HepG2 (cell line): ENCODE measurements around the gene LAMA5. TPM values are rescaled to one million over a fixed set of nuclear protein-coding genes. Genes with fewer than 3 reads are reported as not detected.
A peak's percentile ranks its signal among the peaks of the same experiment; 100 is the strongest.

Source experiments
- EED ChIP-seq: sonication (generic); formaldehyde crosslinking; IDR thresholded peaks from 2 replicates; pipeline ENCODE4 v1.5.0; 2020; ENCODE audit warnings: mild to moderate bottlenecking, missing genetic modification reagents
- HIVEP1 ChIP-seq: sonication (generic); formaldehyde crosslinking; IDR thresholded peaks from 2 replicates; pipeline ENCODE4 v1.4.0; 2020; ENCODE audit warnings: mild to moderate bottlenecking, missing genetic modification reagents
- HNF4G ChIP-seq, 2 experiments: sonication (generic) in 1 of 2; formaldehyde crosslinking in 1 of 2; IDR thresholded peaks; 2 replicates each; pipeline versions ENCODE4 v1.4.0 to v1.6.1; 2011 to 2020; ENCODE audit warnings: borderline replicate concordance in 2 of 2, low read depth in 2 of 2, mild to moderate bottlenecking in 2 of 2, low read length in 1 of 2, missing genetic modification reagents in 1 of 2, moderate library complexity in 1 of 2
- NFKB2 ChIP-seq: sonication (generic); formaldehyde crosslinking; IDR thresholded peaks from 2 replicates; pipeline ENCODE4 v1.4.0; 2020; ENCODE audit warnings: missing genetic modification reagents, borderline replicate concordance
- PLRG1 ChIP-seq: fragments of 450-650 bp; conservative IDR thresholded peaks from 2 replicates; pipeline ENCODE4 v1.6.1; 2016
- XRCC5 ChIP-seq: fragments of 200-400 bp; formaldehyde crosslinking; optimal IDR thresholded peaks from 2 replicates; pipeline ENCODE3; 2017; ENCODE audit warnings: mild to moderate bottlenecking, low read length
- YEATS2 ChIP-seq: sonication (generic); formaldehyde crosslinking; IDR thresholded peaks from 2 replicates; pipeline ENCODE4 v1.4.0; 2020; ENCODE audit warnings: missing genetic modification reagents, borderline replicate concordance
- ZBTB3 ChIP-seq: sonication (generic); formaldehyde crosslinking; IDR thresholded peaks from 2 replicates; pipeline ENCODE4 v1.4.0; 2020; ENCODE audit warnings: low read depth, mild to moderate bottlenecking, moderate library complexity, missing genetic modification reagents, borderline replicate concordance
- ZMYM3 ChIP-seq: sonication (generic); formaldehyde crosslinking; IDR thresholded peaks from 2 replicates; pipeline ENCODE4 v1.5.1; 2020; ENCODE audit warnings: mild to moderate bottlenecking, missing genetic modification reagents
- ZNF160 ChIP-seq: sonication (generic); formaldehyde crosslinking; IDR thresholded peaks from 2 replicates; pipeline ENCODE4 v1.8.0; 2022; ENCODE audit warnings: mild to moderate bottlenecking, inconsistent platforms, missing genetic modification reagents
- ZNF235 ChIP-seq: sonication (generic); formaldehyde crosslinking; IDR thresholded peaks from 2 replicates; pipeline ENCODE4 v1.8.1; 2023; ENCODE audit warnings: mild to moderate bottlenecking, missing genetic modification reagents, borderline replicate concordance
- ZNF335 ChIP-seq: sonication (generic); formaldehyde crosslinking; IDR thresholded peaks from 2 replicates; pipeline ENCODE4 v1.4.0; 2020; ENCODE audit warnings: missing genetic modification reagents
- ZNF33A ChIP-seq: sonication (generic); formaldehyde crosslinking; IDR thresholded peaks from 2 replicates; pipeline ENCODE4 v1.5.1; 2020; ENCODE audit warnings: missing genetic modification reagents, mild to moderate bottlenecking, moderate library complexity, borderline replicate concordance
- ZNF550 ChIP-seq: sonication (generic); formaldehyde crosslinking; IDR thresholded peaks from 2 replicates; pipeline ENCODE4 v1.4.0; 2020; ENCODE audit warnings: mild to moderate bottlenecking, missing genetic modification reagents, borderline replicate concordance
- ZSCAN25 ChIP-seq: sonication (generic); formaldehyde crosslinking; IDR thresholded peaks from 2 replicates; pipeline ENCODE4 v1.8.0; 2022; ENCODE audit warnings: mild to moderate bottlenecking, missing genetic modification reagents
- polyA plus RNA-seq, 8 experiments: library from polyadenylated mRNA; depleted of rRNA in 3 of 8; stranded (reverse) in 7 of 8; unstranded in 1 of 8; fragments of >200 nt; fragmentation: Illumina TruSeq in 4 of 8; extraction: Trizol in 4 of 8; gene quantifications; 2 replicates each; pipeline versions ENCODE4 v1.2.1 to v1.2.3, GENCODE V29; 2011 to 2016; ENCODE audit warnings: low read depth in 4 of 8, missing spikeins in 1 of 8, mixed read lengths in 1 of 8; ENCODE audit not compliant: insufficient read depth in 1 of 8
- total RNA-seq, 5 experiments: library from RNA; depleted of rRNA; stranded (reverse); fragments of >200 nt; fragmentation: Illumina TruSeq; extraction: Trizol; gene quantifications; 2 replicates each; pipeline ENCODE4 v1.2.3, GENCODE V29; 2016; ENCODE audit warnings: low read depth in 1 of 5
- TF ChIP-seq, protein P1 (sequence below): IDR thresholded peaks from 2 replicates; pipeline ENCODE4 v1.6.1; 2012; ENCODE audit warnings: inconsistent platforms
- TF ChIP-seq, protein P2 (sequence below): sonication (generic); formaldehyde crosslinking; IDR thresholded peaks from 2 replicates; pipeline ENCODE4 v1.8.0; 2022; ENCODE audit warnings: mild to moderate bottlenecking, missing genetic modification reagents
- TF ChIP-seq, protein P3 (sequence below): sonication (generic); formaldehyde crosslinking; IDR thresholded peaks from 2 replicates; pipeline ENCODE4 v1.4.0; 2020; ENCODE audit warnings: mild to moderate bottlenecking, missing genetic modification reagents
- TF ChIP-seq, protein P4 (sequence below): sonication (generic); formaldehyde crosslinking; IDR thresholded peaks from 2 replicates; pipeline ENCODE4 v1.5.0; 2020; ENCODE audit warnings: mild to moderate bottlenecking, missing genetic modification reagents, moderate library complexity
- TF ChIP-seq, protein P5 (sequence below): sonication (generic); formaldehyde crosslinking; IDR thresholded peaks from 2 replicates; pipeline ENCODE4 v1.4.0; 2020; ENCODE audit warnings: missing genetic modification reagents

The LAMA5 gene
- total and polyA plus RNA-seq, 2 of the 13 experiments (the other 11 are each of a cell fraction or from before 2014, with no cell fraction given), result 21.0 to 44.7 TPM

DNA sequence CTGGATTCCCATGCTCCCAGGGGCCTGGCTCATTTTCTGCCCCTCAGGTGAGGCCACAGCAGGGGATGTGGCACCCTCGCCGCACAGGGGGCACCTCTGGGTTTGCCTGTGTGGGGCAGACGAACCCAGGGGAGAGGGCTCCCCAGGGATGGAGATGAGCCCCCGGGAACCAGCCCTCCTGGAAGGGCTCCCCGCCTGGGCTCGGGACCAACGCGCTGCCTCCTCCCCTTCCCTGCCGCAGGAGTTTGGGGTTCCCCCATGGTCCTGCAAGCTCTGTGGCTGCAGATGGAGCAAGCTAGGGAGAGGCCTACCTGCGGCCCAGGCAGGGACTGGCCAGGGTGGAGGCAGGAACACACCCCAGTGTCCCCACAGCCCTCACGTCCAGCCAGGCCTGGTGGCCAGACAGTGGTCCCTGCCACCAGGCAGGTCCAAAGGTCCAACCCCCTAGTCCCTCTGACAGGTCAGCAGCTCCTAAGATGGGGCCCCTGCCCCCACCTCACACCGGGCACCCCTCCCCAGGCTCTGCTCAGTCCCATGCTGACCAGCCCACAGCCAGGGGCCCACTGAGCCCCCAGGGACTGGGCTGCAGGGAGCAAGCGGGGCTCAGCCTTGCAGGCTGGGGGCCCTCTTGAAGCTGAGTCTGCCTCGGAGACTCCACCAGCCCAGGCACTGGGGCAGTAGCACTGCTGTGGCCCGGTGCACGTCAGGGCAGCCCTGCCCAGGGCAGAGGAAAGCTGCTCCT lies 13.7 kb downstream of the LAMA5 start (continued):
- TF ChIP-seq ZMYM3 (CRISPR knock-in tag), result peak; percentile 7; the same call in 1 of the 2 replicates
- TF ChIP-seq HNF4G (IDR thresholded peaks at IDR 0.05; ENCODE audit: borderline replicate concordance, low read depth, low read length), result peak; percentile 85
- peak; percentile 70 for TF ChIP-seq HNF4G (CRISPR knock-in tag; IDR thresholded peaks at IDR 0.05; ENCODE audit: borderline replicate concordance, low read depth)
- no peak for TF ChIP-seq ZNF33A
- TF ChIP-seq ZBTB3 (CRISPR knock-in tag), result no peak
- TF ChIP-seq YEATS2 (CRISPR knock-in tag), result 0 out of 2 replicates have a peak, but pooled peaks have one; percentile 24
- peak; percentile 33; the same call in 1 of the 2 replicates for TF ChIP-seq HIVEP1 (CRISPR knock-in tag)
- TF ChIP-seq EED (CRISPR knock-in tag), result no peak
- TF ChIP-seq ZNF160 (CRISPR knock-in tag), result peak; percentile 45; the same call in 1 of the 2 replicates
- TF ChIP-seq PLRG1, result no peak
- TF ChIP-seq, protein P1, sequence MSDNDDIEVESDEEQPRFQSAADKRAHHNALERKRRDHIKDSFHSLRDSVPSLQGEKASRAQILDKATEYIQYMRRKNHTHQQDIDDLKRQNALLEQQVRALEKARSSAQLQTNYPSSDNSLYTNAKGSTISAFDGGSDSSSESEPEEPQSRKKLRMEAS, result peak; percentile 27; the same call in 1 of the 2 replicates
- TF ChIP-seq ZNF235 (CRISPR knock-in tag), result peak; percentile 90; the same call in 1 of the 2 replicates
- no peak for TF ChIP-seq ZNF335 (CRISPR knock-in tag)
- TF ChIP-seq, protein P2, sequence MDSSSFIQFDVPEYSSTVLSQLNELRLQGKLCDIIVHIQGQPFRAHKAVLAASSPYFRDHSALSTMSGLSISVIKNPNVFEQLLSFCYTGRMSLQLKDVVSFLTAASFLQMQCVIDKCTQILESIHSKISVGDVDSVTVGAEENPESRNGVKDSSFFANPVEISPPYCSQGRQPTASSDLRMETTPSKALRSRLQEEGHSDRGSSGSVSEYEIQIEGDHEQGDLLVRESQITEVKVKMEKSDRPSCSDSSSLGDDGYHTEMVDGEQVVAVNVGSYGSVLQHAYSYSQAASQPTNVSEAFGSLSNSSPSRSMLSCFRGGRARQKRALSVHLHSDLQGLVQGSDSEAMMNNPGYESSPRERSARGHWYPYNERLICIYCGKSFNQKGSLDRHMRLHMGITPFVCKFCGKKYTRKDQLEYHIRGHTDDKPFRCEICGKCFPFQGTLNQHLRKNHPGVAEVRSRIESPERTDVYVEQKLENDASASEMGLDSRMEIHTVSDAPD (CRISPR knock-in tag), result peak; percentile 53
- TF ChIP-seq ZNF550 (CRISPR knock-in tag), result 0 out of 2 replicates have a peak, but pooled peaks have one; percentile 46
- TF ChIP-seq, protein P3, sequence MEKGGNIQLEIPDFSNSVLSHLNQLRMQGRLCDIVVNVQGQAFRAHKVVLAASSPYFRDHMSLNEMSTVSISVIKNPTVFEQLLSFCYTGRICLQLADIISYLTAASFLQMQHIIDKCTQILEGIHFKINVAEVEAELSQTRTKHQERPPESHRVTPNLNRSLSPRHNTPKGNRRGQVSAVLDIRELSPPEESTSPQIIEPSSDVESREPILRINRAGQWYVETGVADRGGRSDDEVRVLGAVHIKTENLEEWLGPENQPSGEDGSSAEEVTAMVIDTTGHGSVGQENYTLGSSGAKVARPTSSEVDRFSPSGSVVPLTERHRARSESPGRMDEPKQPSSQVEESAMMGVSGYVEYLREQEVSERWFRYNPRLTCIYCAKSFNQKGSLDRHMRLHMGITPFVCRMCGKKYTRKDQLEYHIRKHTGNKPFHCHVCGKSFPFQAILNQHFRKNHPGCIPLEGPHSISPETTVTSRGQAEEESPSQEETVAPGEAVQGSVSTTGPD (CRISPR knock-in tag), result peak; percentile 56; the same call in 1 of the 2 replicates
- TF ChIP-seq, protein P4, sequence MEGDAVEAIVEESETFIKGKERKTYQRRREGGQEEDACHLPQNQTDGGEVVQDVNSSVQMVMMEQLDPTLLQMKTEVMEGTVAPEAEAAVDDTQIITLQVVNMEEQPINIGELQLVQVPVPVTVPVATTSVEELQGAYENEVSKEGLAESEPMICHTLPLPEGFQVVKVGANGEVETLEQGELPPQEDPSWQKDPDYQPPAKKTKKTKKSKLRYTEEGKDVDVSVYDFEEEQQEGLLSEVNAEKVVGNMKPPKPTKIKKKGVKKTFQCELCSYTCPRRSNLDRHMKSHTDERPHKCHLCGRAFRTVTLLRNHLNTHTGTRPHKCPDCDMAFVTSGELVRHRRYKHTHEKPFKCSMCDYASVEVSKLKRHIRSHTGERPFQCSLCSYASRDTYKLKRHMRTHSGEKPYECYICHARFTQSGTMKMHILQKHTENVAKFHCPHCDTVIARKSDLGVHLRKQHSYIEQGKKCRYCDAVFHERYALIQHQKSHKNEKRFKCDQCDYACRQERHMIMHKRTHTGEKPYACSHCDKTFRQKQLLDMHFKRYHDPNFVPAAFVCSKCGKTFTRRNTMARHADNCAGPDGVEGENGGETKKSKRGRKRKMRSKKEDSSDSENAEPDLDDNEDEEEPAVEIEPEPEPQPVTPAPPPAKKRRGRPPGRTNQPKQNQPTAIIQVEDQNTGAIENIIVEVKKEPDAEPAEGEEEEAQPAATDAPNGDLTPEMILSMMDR (CRISPR knock-in tag), result 0 out of 2 replicates have a peak, but pooled peaks have one; percentile 28
- peak; percentile 87 for TF ChIP-seq ZSCAN25 (CRISPR knock-in tag)
- TF ChIP-seq, protein P5, sequence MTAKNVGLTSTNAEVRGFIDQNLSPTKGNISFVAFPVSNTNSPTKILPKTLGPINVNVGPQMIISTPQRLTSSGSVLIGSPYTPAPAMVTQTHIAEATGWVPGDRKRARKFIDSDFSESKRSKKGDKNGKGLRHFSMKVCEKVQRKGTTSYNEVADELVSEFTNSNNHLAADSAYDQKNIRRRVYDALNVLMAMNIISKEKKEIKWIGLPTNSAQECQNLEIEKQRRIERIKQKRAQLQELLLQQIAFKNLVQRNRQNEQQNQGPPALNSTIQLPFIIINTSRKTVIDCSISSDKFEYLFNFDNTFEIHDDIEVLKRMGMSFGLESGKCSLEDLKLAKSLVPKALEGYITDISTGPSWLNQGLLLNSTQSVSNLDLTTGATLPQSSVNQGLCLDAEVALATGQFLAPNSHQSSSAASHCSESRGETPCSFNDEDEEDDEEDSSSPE (CRISPR knock-in tag), result no peak
- peak; percentile 25 for TF ChIP-seq XRCC5
- peak; percentile 65; the same call in 1 of the 2 replicates for TF ChIP-seq NFKB2 (CRISPR knock-in tag)
